Activated CD4-positive, CD25-positive, alpha-beta regulatory T cell treated with anti-CD3 and anti-CD28 coated beads, Interleukin-2, amount 50 U/mL, for 24 hours (primary cell): ENCODE measurements around the gene MATN3.
A peak's percentile ranks its signal among the peaks of the same experiment; 100 is the strongest.
"Not testable (repeated sequence)": the region's sequence is repeated elsewhere in the genome, so short reads cannot be mapped to it uniquely, and the experiment has no call there.

ENCODE experiments used
- ATAC-seq, 2 donors: fragments of 150-1000 bp; cut with Tn5 transposase; one replicate each; pipeline ENCODE4 v1.10.0; 2021; ENCODE audit warnings: mild to moderate bottlenecking in 1 of 2, moderate library complexity in 1 of 2

Gene MATN3

GRCh38 chr2:20012282-20013125 lies at the start of gene MATN3:
Gene MATN3 (minus strand): TSS chr2:20012668. CDS start chr2:20012631, 37 bp downstream.
- peak; percentile 38 to 41 for ATAC-seq

GRCh38 chr2:20061940-20062339 lies 49.5 kb upstream of the MATN3 start:
- ATAC-seq: no peak

GRCh38 chr2:20061476-20061875 lies 49.0 kb upstream of the MATN3 start:
- no peak for ATAC-seq

GRCh38 chr2:20060106-20060505 lies 47.6 kb upstream of the MATN3 start:
- ATAC-seq: no peak

GRCh38 chr2:20057268-20057667 lies 44.8 kb upstream of the MATN3 start:
- ATAC-seq: no peak

GRCh38 chr2:20054931-20055330 lies 42.5 kb upstream of the MATN3 start:
- no peak for ATAC-seq

- no peak for ATAC-seq
Observed at GRCh38 chr2:20054119-20054518, 41.7 kb upstream of the MATN3 start.

GRCh38 chr2:20052861-20053281 lies 40.4 kb upstream of the MATN3 start:
- ATAC-seq: no peak

- ATAC-seq: no peak
Observed at GRCh38 chr2:20052229-20052851, 39.9 kb upstream of the MATN3 start.

- ATAC-seq: peak; percentile 96 to 97
Observed at GRCh38 chr2:20051532-20052228, 39.2 kb upstream of the MATN3 start, which contains the start of gene LAPTM4A. Gene LAPTM4A (minus strand): TSS chr2:20051628. CDS start chr2:20051520, 108 bp downstream.

GRCh38 chr2:20050646-20051531 lies 38.4 kb upstream of the MATN3 start:
- ATAC-seq: peak; percentile 17 to 21

GRCh38 chr2:20050104-20050645 lies 37.7 kb upstream of the MATN3 start:
- ATAC-seq: peak in 1 of 2 donors; percentile 4

GRCh38 chr2:20049637-20050036 lies 37.2 kb upstream of the MATN3 start:
- no peak for ATAC-seq

GRCh38 chr2:20048488-20049448 lies 36.3 kb upstream of the MATN3 start:
- no peak for ATAC-seq

- not testable (repeated sequence) for ATAC-seq
Observed at GRCh38 chr2:20045712-20046292, 33.3 kb upstream of the MATN3 start.

GRCh38 chr2:20044778-20045177 lies 32.3 kb upstream of the MATN3 start:
- no peak for ATAC-seq

GRCh38 chr2:20042531-20042930 lies 30.1 kb upstream of the MATN3 start:
- ATAC-seq: no peak

- ATAC-seq: no peak
Observed at GRCh38 chr2:20040489-20041172, 28.2 kb upstream of the MATN3 start.

GRCh38 chr2:20037660-20038059 lies 25.2 kb upstream of the MATN3 start:
- ATAC-seq: no peak
